ELF-1 (cell line): ENCODE data around the gene TACO1.

Experiments used
- DNase-seq: peaks from one replicate; pipeline ENCODE4 v3.0.0-alpha.2; 2016; ENCODE audit warnings: low read depth, low spot score

Gene TACO1

DNA sequence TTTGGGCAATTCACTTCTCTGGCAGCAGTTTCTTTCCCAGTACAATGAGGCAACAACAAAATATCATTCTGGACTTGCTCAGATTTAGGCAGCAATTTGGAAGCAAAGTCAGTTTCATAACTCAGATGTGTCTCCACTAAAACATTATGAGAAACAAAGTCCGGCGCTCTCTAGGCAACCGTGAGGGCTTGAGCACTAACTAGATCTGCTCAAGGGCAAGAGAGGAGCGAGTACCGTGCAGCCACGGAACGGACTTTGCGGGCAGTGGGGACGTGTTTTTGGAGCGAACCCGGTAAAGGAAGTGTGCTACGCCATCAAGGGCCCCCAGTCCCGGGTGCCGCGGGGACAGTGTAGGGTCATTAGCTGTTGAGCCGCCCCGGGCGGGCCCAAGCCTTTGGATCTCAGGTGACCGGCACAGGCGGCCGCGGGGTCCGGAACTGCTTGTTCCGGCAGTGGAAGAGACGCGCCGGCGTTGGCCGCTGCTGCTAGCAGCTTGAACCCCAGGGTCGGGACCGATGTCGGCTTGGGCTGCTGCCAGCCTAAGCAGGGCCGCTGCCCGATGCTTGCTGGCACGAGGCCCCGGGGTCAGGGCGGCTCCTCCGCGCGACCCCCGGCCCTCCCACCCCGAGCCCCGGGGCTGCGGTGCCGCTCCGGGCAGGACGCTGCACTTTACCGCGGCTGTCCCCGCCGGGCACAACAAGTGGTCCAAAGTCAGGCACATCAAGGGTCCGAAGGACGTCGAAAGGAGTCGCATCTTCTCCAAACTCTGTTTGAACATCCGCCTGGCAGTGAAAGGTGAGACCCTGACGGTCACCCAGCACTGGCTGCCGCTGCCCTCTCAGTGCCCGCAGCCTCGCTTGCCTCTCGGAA is at the start of gene TACO1:
Gene TACO1, plus strand, starts transcription at position 327 of the 870 bp plus-strand sequence. Its CDS starts 189 bp downstream, at position 516.
- peak; percentile 90 for DNase-seq

DNA sequence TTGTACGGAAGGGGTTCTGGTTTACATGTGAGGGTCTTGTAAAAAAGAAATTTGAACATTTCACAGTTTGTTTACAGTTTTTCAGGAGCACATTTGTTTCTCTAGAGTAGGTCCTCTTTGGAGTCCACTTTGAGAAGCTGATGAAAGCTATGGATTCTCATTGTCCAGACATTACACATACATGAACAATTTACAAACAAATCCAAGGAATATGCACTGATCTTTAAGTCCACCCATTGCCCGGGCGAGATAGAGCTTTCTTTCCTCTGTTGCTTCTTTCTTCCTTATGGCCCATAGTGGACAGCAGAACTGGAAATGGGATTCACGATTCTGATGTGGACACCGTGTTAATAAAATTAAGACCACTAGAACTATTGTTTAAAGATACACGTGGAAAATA is 48.5 kb upstream of the TACO1 start:
- DNase-seq: no peak

DNA sequence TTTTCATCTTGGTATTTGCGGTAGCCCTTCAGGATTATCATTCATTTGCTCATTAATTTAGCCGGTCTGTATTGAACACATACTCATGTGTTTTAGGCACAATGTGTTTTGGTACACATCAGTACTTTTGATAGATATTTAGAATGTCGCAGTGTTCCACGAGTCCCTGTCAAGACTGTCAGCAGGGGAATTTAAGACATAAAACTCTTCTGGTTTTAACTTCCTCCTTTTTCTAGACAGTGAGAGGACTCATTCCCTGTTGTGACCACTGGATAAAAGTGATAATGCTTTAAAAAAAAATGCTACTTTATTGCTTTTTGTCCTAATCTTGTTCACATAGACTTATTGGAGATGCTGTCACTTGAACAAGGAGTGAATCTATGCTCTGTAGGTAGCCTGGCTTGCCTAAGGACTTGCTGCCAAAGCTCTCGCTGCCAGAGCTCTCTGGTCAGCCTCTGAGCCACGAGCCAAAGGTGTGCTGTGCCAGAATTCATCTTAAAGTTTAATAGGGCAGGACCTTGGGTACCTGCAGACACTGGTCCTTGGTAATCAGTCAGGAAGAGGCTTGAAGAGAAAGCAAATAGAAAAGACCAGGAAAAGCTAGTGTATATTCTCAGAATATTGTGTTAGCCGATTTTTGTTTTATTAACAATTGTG is 45.1 kb upstream of the TACO1 start:
- no peak for DNase-seq

DNA sequence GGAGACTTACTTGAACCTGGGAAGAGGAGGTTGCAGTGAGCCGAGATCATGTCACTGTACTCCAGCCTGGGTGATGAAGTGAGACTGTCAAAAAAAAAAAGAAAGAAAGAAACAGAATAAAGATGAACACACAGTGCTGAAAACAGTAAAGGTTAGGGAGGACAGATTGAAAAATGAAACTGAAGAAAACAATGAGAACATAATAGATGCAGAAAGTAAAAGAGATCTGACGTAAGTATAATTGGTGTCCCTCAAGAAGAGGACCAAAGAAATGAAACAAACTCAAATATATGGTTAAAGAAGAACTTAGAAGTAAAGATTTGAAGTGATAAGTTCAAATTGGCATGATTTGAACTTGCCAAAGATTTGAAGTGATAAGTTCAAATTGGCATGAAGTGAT is 43.3 kb upstream of the TACO1 start:
- no peak for DNase-seq

DNA sequence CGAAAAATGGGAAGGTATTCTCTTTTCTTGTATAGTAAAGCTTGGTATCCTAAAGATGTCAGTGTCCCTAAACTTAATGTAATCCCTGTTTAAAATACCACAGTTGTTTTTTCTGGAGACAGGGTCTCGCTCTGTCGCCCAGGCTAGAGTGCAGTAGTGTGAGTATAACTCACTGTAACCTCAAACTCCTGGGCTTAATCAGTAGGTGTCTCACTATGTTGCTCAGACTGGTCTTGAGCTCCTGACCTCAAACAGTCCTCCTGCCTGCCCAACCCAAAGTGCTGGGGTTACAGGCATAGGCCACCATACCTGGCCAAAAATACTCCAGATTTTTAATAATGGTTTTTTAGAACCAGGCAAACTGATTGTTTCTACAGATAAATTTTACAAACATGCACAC is 42.3 kb upstream of the TACO1 start:
- no peak for DNase-seq

DNA sequence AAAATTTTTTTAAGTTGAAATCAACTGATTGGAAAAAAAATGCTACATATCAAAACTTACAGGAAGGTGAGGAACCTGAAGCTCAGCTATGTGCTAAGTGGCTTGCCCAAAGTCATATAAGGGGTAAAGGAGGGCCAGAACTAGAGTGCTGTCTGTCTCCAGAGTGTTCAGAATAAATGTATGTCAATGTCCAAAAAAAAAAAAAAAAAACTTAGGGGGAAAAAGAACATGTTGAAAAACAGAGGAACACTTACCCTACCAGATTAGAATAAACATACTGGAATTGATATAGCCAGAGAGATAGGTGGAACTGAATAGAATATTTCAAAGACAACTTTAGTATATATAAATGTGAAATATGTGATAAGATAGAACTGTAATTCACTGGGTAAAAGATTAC is 38.9 kb upstream of the TACO1 start:
- DNase-seq: no peak

DNA sequence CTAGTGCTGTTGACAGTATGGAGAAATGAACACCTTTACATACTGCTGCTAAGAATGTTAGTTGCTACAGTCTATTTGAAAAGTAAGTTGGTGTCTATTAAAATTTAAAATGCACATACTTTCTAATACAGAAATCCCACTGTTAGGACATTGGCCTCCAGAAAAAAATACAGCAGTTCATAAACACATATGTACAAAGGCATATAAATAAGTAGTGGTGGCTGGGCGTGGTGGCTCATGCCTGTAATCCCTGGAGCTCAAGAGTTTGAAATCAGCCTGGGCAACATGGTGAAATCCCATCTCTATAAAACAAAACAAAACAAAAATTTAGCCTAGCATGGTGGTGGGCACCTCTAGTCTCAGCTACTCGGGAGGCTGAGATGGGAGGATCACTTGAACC is 37.4 kb upstream of the TACO1 start:
- DNase-seq: no peak

DNA sequence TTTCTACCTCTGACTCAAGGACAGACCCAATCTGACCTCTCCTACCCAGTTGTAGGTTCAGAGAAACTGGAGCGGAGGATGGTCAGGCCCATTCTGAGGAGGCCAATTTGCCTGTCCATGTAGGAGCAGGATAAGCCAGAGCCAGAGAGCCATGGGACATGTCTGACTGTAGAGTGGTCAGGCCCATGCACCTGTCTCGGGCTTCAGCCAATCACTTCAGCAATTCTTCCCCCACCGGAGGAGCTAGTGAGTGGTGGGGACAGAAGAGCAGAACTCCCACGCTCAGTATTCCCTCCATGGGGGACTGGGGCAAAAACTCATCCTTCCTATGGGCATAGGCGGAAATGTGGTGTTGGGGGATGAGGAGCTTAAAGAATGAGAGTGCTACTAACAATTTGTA is 36.1 kb upstream of the TACO1 start:
- no peak for DNase-seq

DNA sequence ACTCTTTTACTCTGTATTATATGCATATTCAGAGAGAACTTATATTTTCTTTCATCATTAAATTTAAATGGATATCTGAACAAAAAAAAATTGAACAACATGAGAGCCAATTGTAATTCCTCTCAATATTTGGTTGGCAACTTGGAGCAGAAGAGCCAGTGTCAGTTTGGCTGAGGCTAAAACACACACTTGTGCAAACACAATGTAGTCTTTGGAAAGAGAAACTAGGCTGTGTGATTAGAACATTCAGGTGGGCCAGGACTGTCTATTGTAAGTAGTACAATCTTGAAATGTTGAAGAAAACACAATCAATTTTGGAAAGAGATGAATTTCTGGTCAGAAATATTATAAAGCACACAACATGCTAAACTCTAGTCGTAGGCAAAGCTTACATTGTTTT is 33.5 kb upstream of the TACO1 start:
- DNase-seq: no peak

DNA sequence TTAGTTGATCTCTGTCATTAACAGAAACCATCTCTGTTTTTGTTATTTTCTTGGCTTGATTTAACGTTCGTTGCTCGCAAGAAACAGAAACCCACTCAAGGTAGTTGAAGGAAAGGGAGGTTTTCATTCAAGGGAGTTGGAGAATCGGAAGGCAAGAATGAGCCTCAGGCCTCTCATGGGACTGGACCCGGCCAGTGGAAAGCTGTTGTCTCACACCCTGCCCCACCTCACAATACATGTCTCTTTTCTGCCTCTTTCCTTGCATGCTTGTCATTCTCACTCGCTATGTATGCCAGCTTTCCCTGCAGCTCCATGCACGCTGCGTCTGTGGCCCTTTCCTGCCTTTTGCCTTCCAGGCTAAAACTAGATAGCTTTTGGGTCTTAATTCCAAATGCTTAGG is 32.1 kb upstream of the TACO1 start:
- DNase-seq: peak; percentile 18

DNA sequence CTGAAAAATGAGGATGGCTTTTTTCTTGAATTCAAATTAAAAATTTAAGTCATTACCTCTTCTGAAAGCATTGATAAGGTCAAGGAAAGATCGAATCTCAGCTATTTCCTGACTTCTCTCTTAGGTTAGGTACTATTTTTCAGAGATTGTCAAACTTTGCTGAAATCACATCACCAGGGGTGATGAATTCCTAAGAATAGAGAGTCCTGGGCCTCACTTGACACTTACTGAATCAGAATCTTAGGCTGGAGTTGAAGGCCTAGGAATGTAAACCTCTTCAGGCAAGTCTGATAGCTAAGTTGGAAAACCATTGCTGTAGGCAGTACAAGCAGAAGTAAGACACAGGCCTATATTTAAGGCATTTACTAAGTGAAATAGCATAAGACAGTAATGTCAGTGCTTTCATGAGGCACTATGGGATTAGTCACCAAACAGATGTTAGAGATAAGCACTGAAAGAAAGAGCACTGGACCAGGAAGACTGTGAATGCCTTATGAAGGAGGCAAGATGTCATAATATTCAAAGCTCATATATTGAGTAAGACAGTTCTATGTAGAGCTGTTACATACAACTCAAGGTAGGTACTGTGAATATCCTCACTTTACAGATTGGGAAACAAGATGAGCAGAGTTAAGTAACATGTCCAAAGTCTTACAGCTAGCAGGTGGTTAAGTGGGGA is 28.9 kb upstream of the TACO1 start:
- DNase-seq: no peak

DNA sequence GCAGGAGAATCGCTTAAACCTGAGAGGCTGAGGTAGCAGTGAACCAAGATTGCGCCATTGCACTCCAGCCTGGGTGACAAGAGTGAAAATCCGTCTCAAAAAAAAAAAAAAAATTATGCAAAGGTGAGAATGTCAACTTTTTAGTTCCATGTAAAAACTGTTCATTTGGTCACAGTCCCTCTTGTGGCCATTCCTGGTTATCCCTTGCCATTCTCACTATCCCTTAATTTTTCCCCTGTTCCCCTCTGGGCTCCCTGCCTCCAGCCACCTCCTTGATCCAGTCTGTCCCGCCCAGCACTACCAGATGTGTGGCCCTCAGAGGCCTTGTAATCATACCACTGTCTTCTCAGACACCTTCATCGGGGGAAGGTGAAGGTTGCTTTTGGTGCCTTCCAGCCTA is 27.1 kb upstream of the TACO1 start:
- peak; percentile 18 for DNase-seq

DNA sequence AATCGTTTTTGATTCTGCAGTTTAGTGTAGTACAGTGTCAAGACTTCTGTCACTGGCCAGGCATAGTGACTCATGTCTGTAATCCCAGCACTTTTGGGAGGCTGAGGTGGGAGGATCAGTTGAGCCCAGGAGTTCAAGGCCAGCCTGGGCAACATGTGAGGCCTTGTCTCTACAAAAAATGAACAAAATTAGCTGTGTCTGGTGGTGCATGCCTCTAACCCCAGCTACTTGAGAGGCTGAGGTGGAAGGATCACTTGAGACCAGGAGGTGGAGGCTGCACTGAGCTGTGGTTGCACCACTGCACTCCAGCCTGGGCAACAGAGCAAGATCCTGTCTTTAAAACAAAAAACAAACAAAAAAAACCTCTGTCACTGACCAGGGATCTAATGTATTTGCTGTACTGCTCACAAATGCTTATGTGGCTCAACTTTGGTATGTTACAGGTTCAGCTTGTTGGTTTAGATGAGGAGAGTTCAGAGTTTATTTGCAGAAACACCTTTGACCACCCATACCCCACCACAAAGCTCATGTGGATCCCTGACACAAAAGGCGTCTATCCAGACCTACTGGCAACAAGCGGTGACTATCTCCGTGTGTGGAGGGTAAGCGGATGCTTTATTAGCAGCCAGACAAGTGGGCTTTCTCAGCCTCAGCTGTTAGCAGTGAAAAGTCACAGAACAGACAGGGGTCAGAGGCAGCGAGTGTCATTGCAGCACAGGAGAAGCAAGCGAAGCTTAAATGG is 22.5 kb upstream of the TACO1 start:
- no peak for DNase-seq

DNA sequence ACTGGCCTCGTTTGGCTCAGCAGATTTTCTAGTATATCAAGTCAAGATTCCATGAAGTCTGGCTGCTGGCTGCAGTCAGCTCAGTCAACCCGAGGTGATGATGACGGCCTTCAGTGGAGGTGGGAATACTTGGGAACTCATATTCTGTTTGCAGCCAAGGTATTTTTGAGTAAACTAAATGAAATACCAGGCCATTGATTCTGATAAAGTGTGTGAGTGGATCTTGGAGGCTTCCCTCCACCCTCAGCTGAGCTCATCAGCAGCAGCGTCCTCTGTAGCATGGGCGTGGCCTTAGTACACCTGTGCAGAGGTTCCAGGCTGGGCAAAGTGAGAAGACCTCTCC is 22.0 kb upstream of the TACO1 start:
- no peak for DNase-seq

DNA sequence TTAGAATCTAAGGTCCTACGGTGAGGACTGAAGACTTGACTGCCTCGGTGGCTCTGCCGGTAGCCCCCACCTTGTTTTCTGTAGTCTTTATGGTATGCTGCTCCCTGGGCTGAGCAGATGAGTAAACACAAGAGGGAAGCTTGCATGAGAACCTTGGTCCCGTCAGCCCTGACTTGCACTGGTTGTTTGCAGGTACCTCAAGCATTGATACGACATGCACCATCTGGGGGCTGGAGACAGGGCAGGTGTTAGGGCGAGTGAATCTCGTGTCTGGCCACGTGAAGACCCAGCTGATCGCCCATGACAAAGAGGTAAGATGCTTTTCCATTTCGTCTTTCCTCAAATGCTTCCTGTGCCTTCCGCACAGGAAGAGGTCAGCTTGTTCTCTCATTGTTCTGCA is 21.1 kb upstream of the TACO1 start:
- no peak for DNase-seq

DNA sequence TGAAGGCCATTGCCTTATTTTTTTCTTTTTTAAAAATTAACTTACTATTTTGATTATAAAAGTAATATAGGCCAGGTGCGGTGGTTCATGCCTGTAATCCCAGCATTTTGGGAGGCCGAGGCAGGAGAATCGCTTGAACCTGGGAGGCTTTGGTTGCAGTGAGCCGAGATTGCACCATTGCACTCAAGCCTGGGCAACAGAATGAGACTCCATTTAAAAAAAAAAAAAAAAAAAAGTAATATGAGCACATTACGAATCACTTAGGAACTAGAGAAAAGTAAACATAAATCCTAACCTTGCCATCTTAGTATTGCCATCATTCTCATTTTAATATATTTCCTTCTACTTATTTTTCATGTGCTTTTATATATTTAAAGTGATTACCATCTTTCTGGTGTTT is 12.9 kb upstream of the TACO1 start:
- DNase-seq: no peak

DNA sequence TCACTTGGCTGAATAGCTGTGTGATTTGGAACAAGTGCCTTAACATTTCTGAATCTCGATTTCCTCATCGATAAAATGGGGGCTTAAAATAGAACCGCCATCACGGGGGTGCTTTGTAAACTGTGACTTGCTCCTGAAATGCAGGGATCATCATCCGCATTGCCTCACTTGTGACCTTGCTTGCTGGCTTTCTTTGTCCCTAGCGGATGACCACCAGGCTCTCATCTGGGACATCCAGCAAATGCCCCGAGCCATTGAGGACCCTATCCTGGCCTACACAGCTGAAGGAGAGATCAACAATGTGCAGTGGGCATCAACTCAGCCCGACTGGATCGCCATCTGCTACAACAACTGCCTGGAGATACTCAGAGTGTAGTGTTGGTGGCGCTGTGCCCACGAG is 11.9 kb upstream of the TACO1 start:
- DNase-seq: no peak

DNA sequence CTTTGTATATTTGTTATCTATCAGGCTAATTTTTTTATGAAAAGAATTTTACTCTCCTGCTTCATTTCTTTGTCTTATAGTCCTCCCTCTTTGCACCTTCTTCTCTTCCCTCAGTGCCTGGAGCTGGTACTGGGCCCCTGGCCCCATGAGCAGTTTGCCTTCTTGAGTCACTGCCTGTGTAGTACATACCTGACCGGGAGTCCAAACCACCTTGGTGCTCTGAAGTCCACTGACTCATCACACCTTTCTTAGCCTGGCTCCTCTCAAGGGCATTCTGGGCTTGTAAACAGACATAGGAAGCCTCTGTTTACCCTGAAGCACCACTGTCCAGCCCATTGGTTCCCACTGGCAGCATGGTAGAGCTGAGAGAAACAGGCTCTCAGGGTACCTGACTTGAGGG is 11.0 kb upstream of the TACO1 start:
- DNase-seq: no peak

DNA sequence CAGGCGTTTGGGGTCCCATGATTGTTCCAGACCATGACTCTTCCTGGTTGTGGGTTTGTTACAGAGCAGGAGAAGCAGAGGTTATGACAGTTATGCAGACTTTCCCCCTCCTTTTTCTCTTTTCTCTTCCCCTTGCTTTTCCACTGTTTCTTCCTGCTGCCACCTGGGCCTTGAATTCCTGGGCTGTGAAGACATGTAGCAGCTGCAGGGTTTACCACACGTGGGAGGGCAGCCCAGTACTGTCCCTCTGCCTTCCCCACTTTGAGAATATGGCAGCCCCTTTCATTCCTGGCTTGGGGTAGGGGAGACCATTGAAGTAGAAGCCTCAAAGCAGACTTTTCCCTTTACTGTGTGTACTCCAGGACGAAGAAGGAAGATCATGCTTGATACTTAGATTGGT is 7.9 kb upstream of the TACO1 start:
- DNase-seq: no peak

DNA sequence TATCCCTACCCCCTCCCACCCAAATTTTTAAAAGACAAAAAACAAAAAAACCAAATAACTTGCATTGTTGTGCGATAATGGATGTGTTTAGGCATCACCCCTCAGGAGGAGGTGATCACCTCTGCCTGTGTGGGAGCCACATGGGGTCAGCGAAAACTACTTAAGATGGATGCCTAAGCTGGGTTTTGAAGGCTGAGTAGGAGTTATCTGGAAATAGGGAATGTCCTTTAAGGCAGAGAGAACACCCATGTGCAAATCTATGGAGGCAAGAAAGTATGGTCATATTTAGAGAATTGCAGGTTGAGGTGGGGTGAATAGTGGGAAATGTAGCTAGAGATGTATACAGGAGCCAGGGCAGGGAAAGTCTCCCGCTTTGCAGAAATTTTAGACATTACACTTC is 5.6 kb upstream of the TACO1 start:
- DNase-seq: no peak

DNA sequence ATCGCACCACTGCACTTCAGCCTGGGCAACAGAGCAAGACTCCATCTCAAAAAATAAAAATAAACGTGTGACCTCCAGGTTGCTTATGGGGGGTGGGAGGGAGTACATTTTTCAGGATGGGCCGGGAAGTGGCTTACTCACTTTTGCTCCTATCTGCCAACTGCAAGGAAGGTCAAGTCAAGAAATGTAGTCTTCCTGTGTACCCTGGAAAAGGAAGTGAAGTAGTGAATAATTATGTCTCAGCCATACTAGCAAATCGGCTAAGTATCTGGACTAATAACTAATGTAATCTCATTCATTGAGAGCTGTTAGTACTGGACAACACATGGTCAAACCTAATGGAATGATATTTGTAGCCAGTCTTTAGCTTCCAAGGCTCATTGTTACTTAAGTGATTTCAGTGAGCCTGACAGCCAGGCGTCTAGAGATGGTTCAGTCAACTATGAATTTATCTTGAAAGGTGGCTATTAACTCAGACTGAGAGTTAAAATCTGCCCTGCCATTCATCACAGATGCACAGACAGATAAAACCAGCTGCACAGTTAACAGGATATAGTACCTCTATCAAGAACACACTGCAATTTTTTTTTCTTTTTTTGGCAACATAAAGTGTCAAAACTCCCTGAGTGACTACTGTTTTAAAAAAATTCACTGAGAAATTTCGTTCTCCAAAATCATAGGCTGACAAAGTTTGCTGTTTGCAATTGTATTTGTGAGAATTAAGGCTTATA is 3.7 kb upstream of the TACO1 start:
- DNase-seq: no peak

DNA sequence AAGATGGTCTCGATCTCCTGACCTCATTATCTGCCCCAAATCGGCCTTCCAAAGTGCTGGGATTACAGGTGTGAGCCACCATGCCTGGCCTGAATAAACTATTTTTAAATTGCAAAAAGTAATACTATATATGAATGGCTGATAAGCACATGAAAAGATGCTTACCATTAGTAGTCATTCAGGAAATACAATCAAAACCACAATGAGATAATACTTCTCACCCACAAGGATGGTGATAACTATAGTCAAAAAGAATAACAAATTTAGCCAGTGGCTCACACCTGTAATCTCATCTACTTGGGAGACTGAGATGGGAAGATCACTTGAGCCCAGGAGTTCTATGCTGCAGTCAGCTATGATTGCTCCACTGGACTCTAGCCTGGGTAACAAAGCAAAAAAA is 2.4 kb upstream of the TACO1 start:
- no peak for DNase-seq
